Keratinocyte (primary cell): Measurements from ENCODE around the gene MYRIP. TPM values are rescaled to one million over a fixed set of nuclear protein-coding genes. Genes with fewer than 3 reads are reported as not detected.

Source experiments
- DNase-seq: peaks from one replicate; pipeline ENCODE4 v3.0.0-alpha.2; 2011; ENCODE audit warnings: low read depth, missing footprints, low spot score
- FAIRE-seq: peaks from 2 replicates; lab custom pipeline; 2011; peaks lifted over from hg19 to GRCh38; lab: Jason Lieb, UNC
- H2AFZ ChIP-seq: 2 replicates; pipeline ENCODE4 v1.6.0; 2012; ENCODE audit warnings: low read length, control low read depth, inconsistent platforms; ENCODE audit not compliant: control insufficient read depth
- H3K27ac ChIP-seq: 2 replicates; pipeline ENCODE4 v1.5.1; 2011; ENCODE audit warnings: low read length; ENCODE audit not compliant: control insufficient read depth, insufficient read depth
- H3K27me3 ChIP-seq: 3 replicates; pipeline ENCODE4 v1.6.0; 2011; ENCODE audit warnings: low read length; ENCODE audit not compliant: control insufficient read depth, insufficient read depth; ENCODE audit errors: extremely low read depth
- H3K36me3 ChIP-seq, 2 experiments: 2 replicates in 1 of 2; 3 replicates in 1 of 2; pipeline ENCODE4 v1.5.1; 2011; ENCODE audit warnings: low read length in 2 of 2, mild to moderate bottlenecking in 1 of 2; ENCODE audit not compliant: control insufficient read depth in 2 of 2, insufficient read depth in 2 of 2; ENCODE audit errors: extremely low read depth in 1 of 2
- H3K4me1 ChIP-seq: 3 replicates; pipeline ENCODE4 v1.5.1; 2011; ENCODE audit warnings: low read length; ENCODE audit not compliant: control insufficient read depth, insufficient read depth; ENCODE audit errors: extremely low read depth
- H3K4me2 ChIP-seq: 3 replicates; pipeline ENCODE4 v1.6.0; 2011; ENCODE audit warnings: low read depth, low read length; ENCODE audit not compliant: control insufficient read depth, insufficient read depth; ENCODE audit errors: extremely low read depth
- H3K4me3 ChIP-seq, 3 experiments: fragments of 200-600 bp in 1 of 3; sonication (generic) in 1 of 3; 2 replicates in 2 of 3; 3 replicates in 1 of 3; pipeline ENCODE4 v1.5.1; 2011 to 2016; ENCODE audit warnings: low read length in 3 of 3, mild to moderate bottlenecking in 3 of 3, control low read depth in 2 of 3, inconsistent platforms in 1 of 3, low read depth in 1 of 3, mixed read lengths in 1 of 3, mixed run types in 1 of 3, moderate library complexity in 1 of 3; ENCODE audit not compliant: control insufficient read depth in 2 of 3, insufficient read depth in 2 of 3; ENCODE audit errors: extremely low read depth in 1 of 3
- H3K79me2 ChIP-seq: 2 replicates; pipeline ENCODE4 v1.6.0; 2012; ENCODE audit warnings: low read length; ENCODE audit not compliant: control insufficient read depth, insufficient read depth
- H3K9ac ChIP-seq: 3 replicates; pipeline ENCODE4 v1.6.0; 2011; ENCODE audit warnings: low read length; ENCODE audit not compliant: control insufficient read depth, insufficient read depth; ENCODE audit errors: extremely low read depth
- H3K9me1 ChIP-seq: 3 replicates; pipeline ENCODE4 v1.6.0; 2011; ENCODE audit warnings: low read length; ENCODE audit not compliant: control insufficient read depth, insufficient read depth; ENCODE audit errors: extremely low read depth
- H3K9me3 ChIP-seq: 2 replicates; pipeline ENCODE4 v1.5.1; 2012; ENCODE audit warnings: low read depth, low read length; ENCODE audit not compliant: control insufficient read depth
- H4K20me1 ChIP-seq: 3 replicates; pipeline ENCODE4 v1.6.0; 2011; ENCODE audit warnings: low read length; ENCODE audit not compliant: control insufficient read depth, insufficient read depth; ENCODE audit errors: extremely low read depth
- EZH2 ChIP-seq: IDR thresholded peaks from one replicate; pipeline ENCODE4 v1.6.1; 2012; ENCODE audit warnings: inconsistent platforms, mild to moderate bottlenecking, low read length, moderate library complexity
- dilution Hi-C: fragments of 300-500 bp; cut with MboI; formaldehyde crosslinking; loops from one replicate; pipeline ENCODE4 v1.7.0; 2020; ENCODE audit warnings: low sequenced_read_pairs; ENCODE audit not compliant: extremely low pct_ligation_motif_present
- polyA plus RNA-seq, 5 experiments: library from polyadenylated mRNA; depleted of rRNA in 3 of 5; stranded (reverse) in 3 of 5; stranded (forward) in 1 of 5; unstranded in 1 of 5; fragments of >200 nt; gene quantifications; 1 replicate in 1 of 5; 2 replicates in 3 of 5; 3 replicates in 1 of 5; pipeline versions ENCODE4 v1.2.1 to v1.2.3, GENCODE V29; 2011 to 2012; ENCODE audit warnings: missing spikeins in 2 of 5, low read depth in 1 of 5, low replicate concordance in 1 of 5
- TF ChIP-seq, protein P1 (sequence below), 3 experiments: IDR thresholded peaks in 1 of 3; conservative IDR thresholded peaks in 1 of 3; optimal IDR thresholded peaks in 1 of 3; 2 replicates in 2 of 3; 3 replicates in 1 of 3; pipeline versions ENCODE3 to v1.5.1; 2011; ENCODE audit warnings: low read length in 3 of 3, mild to moderate bottlenecking in 3 of 3, moderate library complexity in 2 of 3, control low read depth in 1 of 3, inconsistent platforms in 1 of 3; ENCODE audit not compliant: insufficient read depth in 2 of 3; ENCODE audit errors: extremely low read depth in 1 of 3

Gene MYRIP
- polyA plus RNA-seq, 1 donor (not counting 4 experiments of a cell fraction or from before 2014, with no cell fraction given), result 0.01 TPM

GRCh38 chr3:40012381-40012780, 203.0 kb downstream of the MYRIP start:
- Histone ChIP-seq H3K4me2 (no peak overlapping the region), H4K20me1 (no peaks in the 10 kb centered on the region), H3K9me3 (no peaks in the 10 kb centered on the region), H3K4me3 (no peak overlapping the region), H3K36me3 (no peaks in the 10 kb centered on the region), H2AFZ (no peak overlapping the region), H3K4me1 (no peaks in the 10 kb centered on the region), H3K27ac (no peak overlapping the region), H3K9ac (no peak overlapping the region), H3K79me2 (no peaks in the 10 kb centered on the region), H3K9me1 (no peaks in the 10 kb centered on the region), H3K27me3 (no peaks in the 10 kb centered on the region)
- TF ChIP-seq, protein P1, sequence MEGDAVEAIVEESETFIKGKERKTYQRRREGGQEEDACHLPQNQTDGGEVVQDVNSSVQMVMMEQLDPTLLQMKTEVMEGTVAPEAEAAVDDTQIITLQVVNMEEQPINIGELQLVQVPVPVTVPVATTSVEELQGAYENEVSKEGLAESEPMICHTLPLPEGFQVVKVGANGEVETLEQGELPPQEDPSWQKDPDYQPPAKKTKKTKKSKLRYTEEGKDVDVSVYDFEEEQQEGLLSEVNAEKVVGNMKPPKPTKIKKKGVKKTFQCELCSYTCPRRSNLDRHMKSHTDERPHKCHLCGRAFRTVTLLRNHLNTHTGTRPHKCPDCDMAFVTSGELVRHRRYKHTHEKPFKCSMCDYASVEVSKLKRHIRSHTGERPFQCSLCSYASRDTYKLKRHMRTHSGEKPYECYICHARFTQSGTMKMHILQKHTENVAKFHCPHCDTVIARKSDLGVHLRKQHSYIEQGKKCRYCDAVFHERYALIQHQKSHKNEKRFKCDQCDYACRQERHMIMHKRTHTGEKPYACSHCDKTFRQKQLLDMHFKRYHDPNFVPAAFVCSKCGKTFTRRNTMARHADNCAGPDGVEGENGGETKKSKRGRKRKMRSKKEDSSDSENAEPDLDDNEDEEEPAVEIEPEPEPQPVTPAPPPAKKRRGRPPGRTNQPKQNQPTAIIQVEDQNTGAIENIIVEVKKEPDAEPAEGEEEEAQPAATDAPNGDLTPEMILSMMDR (optimal IDR thresholded peaks at IDR 0.05 in 1 of 3, IDR thresholded peaks at IDR 0.05 in 1 of 3, conservative IDR thresholded peaks at IDR 0.05 in 1 of 3; ENCODE audit: extremely low read depth in 1 of 3, insufficient read depth in 2 of 3, low read length in 3 of 3), result no peak
- no peak for TF ChIP-seq EZH2
- FAIRE-seq (no peak), DNase-seq (no peak)
- dilution Hi-C loops, result loop anchor here (25.0 kb wide), 1 partner anchor 175 kb away; no protein-coding TSS in a partner anchor

DNA sequence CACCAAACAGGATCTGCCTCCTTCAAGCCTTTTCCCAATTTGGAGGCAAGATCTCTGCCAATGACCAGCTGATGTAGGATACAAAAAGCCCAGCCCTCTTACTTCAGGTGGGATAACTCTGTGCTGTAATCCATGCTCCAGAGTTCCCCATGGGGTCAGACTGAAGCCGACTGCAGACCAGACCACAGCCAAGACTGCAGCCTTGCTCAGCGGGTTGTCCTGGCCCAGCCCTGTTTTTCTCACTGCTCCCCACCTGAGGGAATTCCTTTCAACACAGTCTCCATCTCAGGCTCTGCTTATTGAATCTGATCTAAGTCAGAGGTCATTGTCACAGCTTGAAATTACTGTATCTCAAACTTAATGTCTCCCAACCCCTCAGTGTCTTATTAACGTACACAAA, 207.0 kb downstream of the MYRIP start:
- no peak for TF ChIP-seq EZH2
- TF ChIP-seq, protein P1 (optimal IDR thresholded peaks at IDR 0.05 in 1 of 3, IDR thresholded peaks at IDR 0.05 in 1 of 3, conservative IDR thresholded peaks at IDR 0.05 in 1 of 3; ENCODE audit: extremely low read depth in 1 of 3, insufficient read depth in 2 of 3, low read length in 3 of 3), result no peak
- H3K79me2 ChIP-seq, result no peaks in the 10 kb centered on the region
- H2AFZ ChIP-seq, result no peak overlapping the region
- no peaks in the 10 kb centered on the region for H3K9me3 ChIP-seq
- dilution Hi-C loops, result loop anchor here (25.0 kb wide), 1 partner anchor 171 kb away; no protein-coding TSS in a partner anchor
- H3K27ac ChIP-seq, result no peak overlapping the region
- H3K9ac ChIP-seq, result no peak overlapping the region
- H3K4me3 ChIP-seq, result no peak overlapping the region
- DNase-seq (no peak), FAIRE-seq (no peak)
- no peaks in the 10 kb centered on the region for H3K36me3 ChIP-seq
- no peak overlapping the region for H3K4me2 ChIP-seq
- H3K4me1 ChIP-seq, result peaks cover 5% of the 10 kb centered on the region
- no peaks in the 10 kb centered on the region for H4K20me1 ChIP-seq
- no peaks in the 10 kb centered on the region for H3K9me1 ChIP-seq
- no peaks in the 10 kb centered on the region for H3K27me3 ChIP-seq
